Stimulated activated CD8-positive, alpha-beta memory T cell treated with anti-CD3 and anti-CD28 coated beads, Interleukin-7, amount 100 ng/mL, for 1 hour (primary cell): ENCODE results near the gene KCND3.

Experiments
- DNase-seq, 2 donors: peaks; one replicate each; pipeline ENCODE4 v3.0.0-alpha.2; 2020; ENCODE audit warnings: low read depth in 2 of 2

The KCND3 gene

GRCh38 chr1:111911776-111912515 is 77.5 kb downstream of the KCND3 start:
- DNase-seq: no peak

DNA sequence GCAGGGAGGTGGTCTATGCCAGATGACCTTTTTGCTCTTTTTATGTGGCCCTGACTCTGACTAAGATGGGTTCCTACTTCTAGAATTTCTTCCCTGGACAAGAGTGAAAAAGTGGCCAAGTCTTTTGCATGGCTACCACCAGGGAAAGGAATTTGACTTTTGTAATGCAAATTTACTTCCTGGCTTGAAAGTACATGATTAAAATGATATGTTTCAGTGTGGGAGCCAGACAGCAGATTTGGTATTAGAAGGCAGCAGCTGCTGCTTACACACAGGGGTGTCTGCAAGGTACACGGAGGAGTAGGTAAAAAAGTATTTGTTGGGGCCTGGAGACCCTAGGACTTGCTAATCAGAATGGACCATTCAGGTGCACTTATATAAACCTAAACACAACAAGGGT is 78.4 kb downstream of the KCND3 start:
- no peak for DNase-seq

GRCh38 chr1:111909030-111909429 is 80.4 kb downstream of the KCND3 start:
- no peak for DNase-seq

GRCh38 chr1:111908011-111908621 is 81.4 kb downstream of the KCND3 start:
- no peak for DNase-seq

- DNase-seq: no peak
These were observed 82.1 kb downstream of the KCND3 start for GRCh38 chr1:111907321-111907720.

- DNase-seq: no peak
These were observed 82.7 kb downstream of the KCND3 start for GRCh38 chr1:111906816-111907215.

- no peak for DNase-seq
These were observed 83.4 kb downstream of the KCND3 start for GRCh38 chr1:111906111-111906510.

DNA sequence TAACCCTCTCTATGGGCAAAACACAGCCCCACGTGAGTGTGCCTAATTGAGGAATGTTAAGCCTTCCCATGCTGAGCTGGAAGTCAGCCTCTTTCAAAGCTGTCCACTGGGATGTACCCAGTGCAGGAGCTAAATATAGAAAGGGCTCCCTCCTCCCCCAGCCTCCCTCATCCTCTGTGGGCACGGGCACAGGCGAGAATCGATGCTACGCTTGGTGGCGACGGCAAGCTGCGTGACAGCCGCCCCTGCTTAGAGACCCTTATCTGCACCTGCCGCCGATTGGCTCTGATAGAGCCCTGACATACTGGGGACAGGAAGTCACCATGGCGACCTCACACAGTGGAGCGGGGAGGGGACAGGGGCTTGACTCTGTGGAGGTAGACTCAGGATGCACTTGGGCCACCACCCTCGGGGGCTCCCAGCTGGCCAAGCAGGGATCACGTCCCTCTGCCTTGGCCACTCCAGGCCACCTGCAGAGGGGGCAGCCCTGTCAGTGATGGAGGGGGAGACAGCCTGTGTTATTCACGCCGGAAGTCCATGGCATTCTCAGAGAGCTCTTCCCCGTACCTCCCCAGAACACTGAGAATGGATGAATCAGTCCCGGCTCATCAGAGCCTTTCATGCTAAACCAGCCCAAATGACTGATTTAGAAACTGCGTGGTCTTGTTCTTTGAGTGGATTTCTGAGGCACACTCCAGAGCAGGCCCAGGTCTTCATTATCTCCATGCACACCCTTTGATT is 84.8 kb downstream of the KCND3 start:
- no peak for DNase-seq

DNA sequence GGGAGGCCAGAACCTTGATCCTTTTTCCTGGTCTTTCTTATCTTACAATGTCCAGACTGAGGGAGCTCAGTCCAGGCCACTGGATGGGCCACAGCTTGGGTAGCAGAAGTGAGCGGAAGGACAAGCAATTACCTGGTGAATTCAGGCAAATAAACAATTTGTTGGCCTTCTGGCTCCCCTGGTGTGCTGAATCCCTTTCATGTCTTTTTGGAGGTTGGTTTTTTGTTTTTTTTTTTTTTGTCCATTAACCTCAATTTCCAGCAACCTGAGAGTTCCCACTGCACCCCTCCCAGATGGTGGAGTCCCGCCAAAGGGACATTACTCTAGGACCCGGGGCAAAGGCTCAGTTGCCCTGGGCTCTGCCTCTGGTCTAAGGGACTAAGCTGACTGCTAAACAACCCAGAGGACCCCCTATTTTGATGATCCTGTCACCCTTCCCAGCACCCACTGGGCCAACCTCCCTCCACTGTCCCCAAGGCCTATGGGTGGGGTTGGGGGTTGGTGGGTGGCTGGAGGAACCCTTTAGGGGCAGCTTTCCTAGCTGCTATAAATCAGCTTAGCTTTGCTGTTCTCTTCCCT is 85.5 kb downstream of the KCND3 start:
- no peak for DNase-seq

- DNase-seq: no peak
These were observed 86.2 kb downstream of the KCND3 start for GRCh38 chr1:111903148-111903870.

- DNase-seq: no peak
These were observed 94.0 kb downstream of the KCND3 start for GRCh38 chr1:111895469-111895868.

GRCh38 chr1:111895017-111895416 is 94.5 kb downstream of the KCND3 start:
- no peak for DNase-seq

GRCh38 chr1:111894497-111894896 is 95.0 kb downstream of the KCND3 start:
- DNase-seq: no peak

- DNase-seq: no peak
These were observed 97.9 kb downstream of the KCND3 start for GRCh38 chr1:111891566-111891965.

DNA sequence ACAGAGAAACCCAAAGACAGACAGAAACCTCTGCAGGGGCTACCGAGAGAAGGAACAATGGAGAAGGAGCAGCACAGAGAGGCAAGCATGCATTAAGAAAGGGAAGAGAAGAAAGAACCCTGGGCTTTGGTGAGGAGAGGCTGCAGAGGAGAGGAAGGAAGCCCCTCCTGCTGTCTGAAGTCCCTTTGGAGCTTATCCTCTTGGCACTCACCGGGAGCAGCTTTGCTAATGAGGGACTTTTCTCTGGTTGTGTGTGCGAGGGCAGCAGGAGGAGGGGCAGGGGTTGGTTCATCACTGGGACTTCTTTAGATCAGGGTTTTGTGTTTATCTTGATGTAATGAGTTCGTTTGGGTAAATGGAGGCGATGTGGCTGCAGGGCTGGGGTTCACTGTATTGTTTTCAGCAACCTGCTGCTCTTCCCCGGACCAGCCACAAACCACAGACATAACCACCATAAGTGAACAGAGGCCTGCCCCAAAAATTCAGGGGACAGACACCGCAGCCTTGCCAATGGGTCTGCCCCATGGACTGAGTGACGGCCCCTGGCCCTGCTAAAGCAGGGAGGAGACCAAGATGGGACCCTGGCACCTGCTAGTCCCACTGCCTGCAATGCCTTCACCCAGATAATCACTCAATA is 100.6 kb downstream of the KCND3 start:
- no peak for DNase-seq

DNA sequence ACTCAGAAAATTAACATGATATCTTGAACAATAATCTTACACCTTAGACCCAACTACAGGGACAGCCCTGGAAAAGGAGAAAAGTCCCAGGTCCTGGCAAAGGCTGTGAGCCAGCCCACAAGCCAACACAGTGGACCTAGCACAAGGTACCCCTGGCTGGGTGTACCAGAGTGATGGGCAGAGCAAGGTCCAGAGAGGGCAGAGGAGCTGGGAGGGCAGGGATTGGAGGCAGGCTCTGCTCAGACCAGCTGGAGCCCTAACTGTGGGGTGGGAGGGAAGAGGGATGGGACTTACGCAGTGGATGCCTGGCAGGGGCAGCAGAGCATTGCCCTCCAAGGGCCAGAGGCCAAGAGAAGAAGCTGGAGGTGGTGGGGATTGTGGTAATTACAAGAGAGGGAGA is 101.6 kb downstream of the KCND3 start:
- no peak for DNase-seq

GRCh38 chr1:111887385-111887784 is 102.1 kb downstream of the KCND3 start:
- DNase-seq: no peak

DNA sequence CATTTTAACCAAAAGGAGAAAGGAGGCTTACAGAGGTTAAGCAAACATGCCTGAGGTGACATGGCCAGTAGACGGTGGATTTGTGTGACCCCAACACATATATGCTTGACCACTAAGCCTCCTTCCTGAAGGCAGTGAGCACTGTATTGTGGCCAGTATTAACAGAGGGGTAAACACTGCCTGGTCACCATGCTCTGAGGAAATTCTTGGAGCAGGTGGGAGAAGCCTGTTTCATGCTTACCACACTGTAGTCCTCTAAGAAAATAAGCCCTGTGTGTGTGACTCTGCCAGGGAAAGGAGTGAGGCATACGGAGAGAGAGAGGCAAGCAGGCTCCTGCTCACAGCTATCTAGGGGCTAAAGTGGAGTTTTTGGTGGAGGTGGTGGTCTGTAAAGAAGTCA is 102.7 kb downstream of the KCND3 start:
- no peak for DNase-seq

DNA sequence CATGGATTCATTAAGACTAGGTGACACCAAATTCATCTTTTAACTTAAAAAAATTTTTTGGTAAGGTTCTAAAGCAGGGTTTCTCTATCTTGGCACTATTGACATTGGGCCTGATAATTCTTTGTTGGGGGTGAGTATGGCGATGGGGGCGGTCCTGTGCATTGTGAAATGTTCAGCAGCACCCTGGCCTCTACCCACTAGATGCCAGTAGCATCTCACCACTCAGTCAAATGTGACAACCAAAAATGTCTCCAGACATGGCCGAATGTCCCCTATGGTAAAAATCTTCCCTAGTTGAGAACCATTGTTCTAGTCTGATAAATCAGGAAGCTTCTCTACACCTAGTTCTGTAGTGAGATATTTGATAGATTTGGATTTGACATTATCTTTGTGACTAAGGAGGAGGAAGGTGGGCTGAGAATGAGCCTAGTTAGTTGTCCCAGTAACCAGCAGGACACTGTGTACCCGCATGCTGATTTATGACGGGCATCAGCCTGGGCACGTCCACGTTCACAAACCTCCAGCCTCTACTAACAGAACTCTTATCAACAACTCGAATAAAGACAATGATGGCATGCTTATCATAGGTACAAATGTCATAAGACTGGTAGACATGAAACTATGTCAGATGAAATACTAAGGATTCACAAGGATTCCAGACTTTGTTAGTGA is 104.6 kb downstream of the KCND3 start:
- DNase-seq: no peak

DNA sequence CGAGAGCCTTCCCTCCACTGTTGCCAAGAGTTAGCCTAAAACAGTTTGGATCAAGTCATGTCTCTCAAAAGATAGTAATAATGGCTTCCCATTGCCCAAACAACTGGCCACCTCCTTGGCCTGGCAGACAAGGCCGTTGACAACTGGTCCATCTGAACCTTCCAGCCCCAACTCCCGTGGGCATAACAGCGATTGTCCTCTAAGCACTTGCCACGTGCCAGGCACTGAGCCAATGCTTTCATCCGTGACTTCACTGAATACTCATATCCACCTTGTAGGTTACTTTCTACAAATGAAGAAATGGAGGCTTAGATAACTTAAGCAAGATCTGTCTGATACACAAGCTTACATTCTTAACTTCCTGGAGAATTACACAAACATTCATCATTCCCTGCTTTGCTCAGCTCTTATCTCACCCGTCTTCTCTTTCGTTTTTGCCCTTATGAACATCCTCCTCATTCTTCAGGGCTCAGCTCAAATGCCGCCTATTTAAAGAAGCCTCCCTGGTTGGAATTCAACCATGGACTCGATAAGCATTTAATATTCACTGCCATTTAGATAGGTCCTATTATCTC is 106.4 kb downstream of the KCND3 start:
- DNase-seq: no peak

- no peak for DNase-seq
These were observed 106.9 kb downstream of the KCND3 start for GRCh38 chr1:111882559-111882958.
